Testis (tissue), 3 donors: ENCODE results near the gene MGAT3. TPM values are rescaled to one million over a fixed set of nuclear protein-coding genes. Genes with fewer than 3 reads are reported as not detected.

ENCODE experiments used
- DNase-seq: peaks from one replicate; pipeline ENCODE4 v3.0.0-alpha.2; 2019
- H3K27ac ChIP-seq, 2 donors: fragments of 200-600 bp; sonication (generic); one replicate each; pipeline ENCODE4 v1.5.1; 2019
- H3K27me3 ChIP-seq: fragments of 200-600 bp; sonication (generic); one replicate; pipeline ENCODE4 v1.5.1; 2019
- H3K36me3 ChIP-seq: fragments of 200-600 bp; sonication (generic); one replicate; pipeline ENCODE4 v1.5.1; 2017; ENCODE audit warnings: low read depth; ENCODE audit errors: missing control alignments
- H3K4me1 ChIP-seq: fragments of 200-600 bp; sonication (generic); one replicate; pipeline ENCODE4 v1.5.1; 2019
- H3K4me3 ChIP-seq, 2 donors: fragments of 200-600 bp; sonication (generic); one replicate each; pipeline ENCODE4 v1.5.1; 2017 to 2019
- H3K9me3 ChIP-seq: fragments of 200-600 bp; sonication (generic); one replicate; pipeline ENCODE4 v1.5.1; 2017
- POLR2A ChIP-seq: fragments of 450-650 bp; IDR thresholded peaks from one replicate; pipeline ENCODE4 v1.6.1; 2017; ENCODE audit warnings: antibody characterized with exemption, mild to moderate bottlenecking, moderate library complexity
- WGBS, 2 donors: methylation state at CpG; one replicate each; pipeline ENCODE4 v1.1.5; 2018; 5-methylcytosine and 5-hydroxymethylcytosine counted together
- intact Hi-C: fragments of 100-400 bp; cut with DNase I; formaldehyde crosslinking; loops from one replicate; pipeline ENCODE4 v1.15.1; 2023; ENCODE audit warnings: low total_unique reads
- polyA plus RNA-seq: library from polyadenylated mRNA; stranded (reverse); fragments of 350-450 nt; fragmentation: Illumina TruSeq; extraction: RNeasy Lipid Tissue Mini Kit (QIAGEN cat#74804); gene quantifications from one replicate; pipeline ENCODE4 v1.2.3, GENCODE V29; 2014; ENCODE audit warnings: low read depth, low replicate concordance; ENCODE audit not compliant: insufficient read depth
- total RNA-seq, 2 donors: library from RNA; depleted of rRNA; stranded (reverse); fragments of >200 nt; gene quantifications; one replicate each; pipeline ENCODE4 v1.2.3, GENCODE V29; 2016
- TF ChIP-seq, protein P1 (sequence below), 3 experiments: fragments of 450-650 bp in 2 of 3; fragments of 200-600 bp in 1 of 3; sonication (generic) in 1 of 3; IDR thresholded peaks; one replicate each; pipeline ENCODE4 v1.5.1; 2016 to 2019; ENCODE audit warnings: antibody characterized with exemption in 3 of 3, mild to moderate bottlenecking in 2 of 3, moderate library complexity in 1 of 3

MGAT3 gene
- total and polyA plus RNA-seq, 3 donors from 2014 or later = 4.6 to 9.7 (median 6.4) TPM

DNA sequence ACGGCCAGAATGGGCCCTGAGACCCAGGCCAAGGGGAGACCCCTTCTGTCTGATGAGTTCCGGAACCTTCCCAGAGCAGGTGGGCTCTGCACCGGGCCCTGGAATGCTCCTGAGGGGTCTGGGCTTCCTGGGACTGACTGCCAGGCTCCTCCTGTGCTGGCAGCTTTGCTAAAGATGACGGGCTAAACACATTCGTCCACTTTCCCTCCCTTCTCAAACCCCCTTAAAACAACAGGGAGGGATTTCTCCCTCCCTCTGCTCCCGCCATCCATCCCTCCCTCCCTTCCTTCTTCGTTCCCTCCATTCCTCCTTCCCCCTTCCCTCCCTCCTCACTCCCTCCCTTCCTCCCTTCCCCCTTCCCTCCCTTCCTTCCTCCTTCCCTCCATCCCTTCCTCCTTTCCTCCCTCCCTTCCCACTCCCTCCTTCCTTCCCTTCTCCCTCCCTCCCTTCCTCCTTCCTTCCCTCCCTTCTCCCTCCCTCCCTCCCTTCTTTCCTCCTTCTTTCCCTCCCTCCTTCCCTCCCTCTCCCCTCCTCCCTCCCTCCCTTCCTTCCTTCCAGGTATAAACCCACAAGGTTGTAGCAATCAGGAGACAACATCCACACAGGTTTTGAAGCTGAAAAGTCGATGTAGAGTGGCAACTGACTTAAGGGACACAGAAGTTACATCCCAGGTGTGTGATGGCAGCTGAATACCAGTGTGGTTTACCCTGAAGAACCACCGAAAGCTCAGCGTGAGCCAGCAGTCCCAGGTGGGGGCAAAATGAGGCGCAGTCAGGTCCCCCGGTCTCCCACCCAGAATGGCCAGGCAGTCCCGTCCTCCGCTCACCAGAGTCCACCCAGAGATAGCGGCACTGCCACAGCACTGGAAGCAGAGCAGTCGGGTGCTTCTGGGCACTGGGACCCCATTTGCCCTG, 18.8 kb upstream of the MGAT3 start:
- no peaks in the 10 kb centered on the region for H3K36me3 ChIP-seq
- DNase-seq = no peak
- H3K27ac ChIP-seq = no peak overlapping the region
- no peaks in the 10 kb centered on the region for H3K9me3 ChIP-seq
- peaks cover 6% of the 10 kb centered on the region for H3K4me1 ChIP-seq
- 58 to 60% methylated on average over 14 to 16 of the region's 16 CpGs for WGBS, 2 donors
- TF ChIP-seq POLR2A = no peak
- TF ChIP-seq, protein P1, sequence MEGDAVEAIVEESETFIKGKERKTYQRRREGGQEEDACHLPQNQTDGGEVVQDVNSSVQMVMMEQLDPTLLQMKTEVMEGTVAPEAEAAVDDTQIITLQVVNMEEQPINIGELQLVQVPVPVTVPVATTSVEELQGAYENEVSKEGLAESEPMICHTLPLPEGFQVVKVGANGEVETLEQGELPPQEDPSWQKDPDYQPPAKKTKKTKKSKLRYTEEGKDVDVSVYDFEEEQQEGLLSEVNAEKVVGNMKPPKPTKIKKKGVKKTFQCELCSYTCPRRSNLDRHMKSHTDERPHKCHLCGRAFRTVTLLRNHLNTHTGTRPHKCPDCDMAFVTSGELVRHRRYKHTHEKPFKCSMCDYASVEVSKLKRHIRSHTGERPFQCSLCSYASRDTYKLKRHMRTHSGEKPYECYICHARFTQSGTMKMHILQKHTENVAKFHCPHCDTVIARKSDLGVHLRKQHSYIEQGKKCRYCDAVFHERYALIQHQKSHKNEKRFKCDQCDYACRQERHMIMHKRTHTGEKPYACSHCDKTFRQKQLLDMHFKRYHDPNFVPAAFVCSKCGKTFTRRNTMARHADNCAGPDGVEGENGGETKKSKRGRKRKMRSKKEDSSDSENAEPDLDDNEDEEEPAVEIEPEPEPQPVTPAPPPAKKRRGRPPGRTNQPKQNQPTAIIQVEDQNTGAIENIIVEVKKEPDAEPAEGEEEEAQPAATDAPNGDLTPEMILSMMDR (IDR thresholded peaks at IDR 0.05) = no peak
- intact Hi-C loops = no loop called here
- H3K27me3 ChIP-seq = no peaks in the 10 kb centered on the region
- H3K4me3 ChIP-seq = no peak overlapping the region

DNA sequence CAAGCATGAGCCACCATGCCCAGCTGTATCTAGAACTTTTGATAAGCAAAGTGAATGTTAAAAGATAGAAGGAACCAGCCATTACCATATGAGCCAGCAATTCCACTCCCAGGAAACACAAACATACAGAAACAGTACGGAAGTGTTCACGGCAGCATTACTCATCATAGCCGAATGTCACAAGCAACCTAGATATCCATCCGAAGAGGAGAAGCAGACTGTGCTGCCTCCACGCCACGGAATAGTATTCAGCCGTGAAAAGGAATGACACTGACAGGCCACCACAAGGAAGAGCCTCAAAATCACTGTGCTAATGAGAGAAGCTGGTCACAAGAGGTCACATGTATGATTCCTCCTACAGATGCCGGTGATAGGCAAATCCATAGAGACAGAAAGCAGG, 17.6 kb upstream of the MGAT3 start:
- Histone ChIP-seq H3K27me3 (no peaks in the 10 kb centered on the region), H3K4me3 (no peak overlapping the region), H3K4me1 (peaks cover 6% of the 10 kb centered on the region), H3K27ac (no peak overlapping the region), H3K36me3 (no peaks in the 10 kb centered on the region), H3K9me3 (no peaks in the 10 kb centered on the region)
- TF ChIP-seq POLR2A = no peak
- TF ChIP-seq, protein P1 (IDR thresholded peaks at IDR 0.05) = no peak
- DNase-seq = no peak
- intact Hi-C loops = no loop called here
- WGBS, 2 donors = 74 to 75% methylated on average over 8 of the region's 8 CpGs

DNA sequence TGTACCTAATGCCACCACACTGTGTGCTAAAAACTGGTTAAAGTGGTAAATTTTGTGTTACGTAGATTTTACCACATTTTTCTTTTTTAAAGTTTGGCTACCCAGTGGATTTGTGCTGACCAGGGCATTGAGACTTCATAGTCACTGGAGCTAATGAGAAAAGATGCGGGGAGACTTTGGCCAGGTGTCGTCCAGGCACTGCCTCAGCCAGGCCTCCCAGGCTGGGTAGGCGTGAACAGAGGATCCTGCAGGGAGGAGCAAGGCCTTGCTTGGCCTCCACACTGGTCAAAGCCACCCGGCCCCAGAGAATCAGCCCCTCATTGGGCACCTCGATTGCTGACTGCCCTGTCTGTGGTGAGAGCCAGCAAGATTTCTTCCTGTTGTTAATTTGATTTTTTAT, 13.4 kb upstream of the MGAT3 start:
- DNase-seq = no peak
- no peaks in the 10 kb centered on the region for H3K9me3 ChIP-seq
- intact Hi-C loops = no loop called here
- 84 to 93% methylated on average over 6 of the region's 6 CpGs for WGBS, 2 donors
- TF ChIP-seq, protein P1 (IDR thresholded peaks at IDR 0.05) = no peak
- no peak for TF ChIP-seq POLR2A
- no peaks in the 10 kb centered on the region for H3K27me3 ChIP-seq
- no peak overlapping the region for H3K27ac ChIP-seq
- no peaks in the 10 kb centered on the region for H3K36me3 ChIP-seq
- H3K4me3 ChIP-seq = no peak overlapping the region
- H3K4me1 ChIP-seq = peaks cover 4% of the 10 kb centered on the region

DNA sequence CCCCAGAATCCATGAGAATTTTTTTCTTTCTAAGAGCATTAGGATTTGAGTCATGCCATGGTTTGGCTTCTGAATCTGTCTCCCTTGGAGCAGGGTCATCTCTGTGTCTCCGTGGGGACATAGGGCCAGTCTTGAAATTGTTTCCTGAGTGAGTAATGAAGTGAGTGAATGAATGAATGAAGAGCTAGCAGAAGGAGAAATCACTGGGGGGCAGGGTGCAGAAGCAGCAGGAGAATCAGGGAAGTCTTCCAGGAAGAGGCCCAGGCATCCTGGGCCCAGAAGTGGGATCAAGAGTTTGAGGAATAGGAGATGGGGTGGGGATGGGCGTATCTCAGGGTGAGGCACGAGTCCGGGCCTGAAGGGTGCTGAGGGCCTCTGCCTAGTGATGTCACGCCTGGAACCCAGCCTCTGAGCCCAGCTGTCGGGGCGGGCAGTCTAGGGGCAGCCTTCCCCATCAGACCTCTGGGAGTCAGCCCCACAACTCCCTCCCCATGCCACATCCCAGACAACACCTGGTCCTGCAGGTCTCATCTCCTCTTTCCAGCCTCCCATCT, 12.5 kb upstream of the MGAT3 start:
- Histone ChIP-seq H3K27ac (no peak overlapping the region), H3K9me3 (no peaks in the 10 kb centered on the region), H3K36me3 (no peaks in the 10 kb centered on the region), H3K4me3 (no peak overlapping the region), H3K27me3 (no peaks in the 10 kb centered on the region), H3K4me1 (peaks cover 4% of the 10 kb centered on the region)
- TF ChIP-seq, protein P1 (IDR thresholded peaks at IDR 0.05) = no peak
- no peak for TF ChIP-seq POLR2A
- no peak for DNase-seq
- intact Hi-C loops = no loop called here
- 91 to 92% methylated on average over 7 of the region's 7 CpGs for WGBS, 2 donors
